SW480 (cell line): ENCODE data around the gene TMEM238L.

Experiments
- DNase-seq: peaks from one replicate; pipeline ENCODE4 v3.0.0-alpha.2; 2016; ENCODE audit warnings: low spot score

TMEM238L gene

DNA sequence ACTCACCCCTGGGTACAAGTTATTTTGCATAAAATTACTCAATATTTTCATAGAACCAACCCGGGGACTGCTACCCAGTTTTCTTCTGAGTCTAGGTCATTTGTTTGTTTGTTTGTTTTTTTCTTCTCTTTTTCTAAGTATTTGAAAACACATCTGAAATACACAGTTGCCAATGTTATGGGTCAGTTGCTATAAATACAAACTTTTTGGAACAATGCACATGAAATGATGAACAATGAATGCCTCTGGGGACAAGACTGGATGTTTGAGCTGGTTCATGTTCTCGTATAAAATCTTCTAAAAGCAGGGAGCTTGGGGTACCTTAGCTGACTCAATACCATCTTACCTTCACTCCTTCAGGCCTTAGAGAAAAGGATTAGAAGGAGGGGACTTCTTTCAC, 30.5 kb downstream of the TMEM238L start:
- DNase-seq: no peak

DNA sequence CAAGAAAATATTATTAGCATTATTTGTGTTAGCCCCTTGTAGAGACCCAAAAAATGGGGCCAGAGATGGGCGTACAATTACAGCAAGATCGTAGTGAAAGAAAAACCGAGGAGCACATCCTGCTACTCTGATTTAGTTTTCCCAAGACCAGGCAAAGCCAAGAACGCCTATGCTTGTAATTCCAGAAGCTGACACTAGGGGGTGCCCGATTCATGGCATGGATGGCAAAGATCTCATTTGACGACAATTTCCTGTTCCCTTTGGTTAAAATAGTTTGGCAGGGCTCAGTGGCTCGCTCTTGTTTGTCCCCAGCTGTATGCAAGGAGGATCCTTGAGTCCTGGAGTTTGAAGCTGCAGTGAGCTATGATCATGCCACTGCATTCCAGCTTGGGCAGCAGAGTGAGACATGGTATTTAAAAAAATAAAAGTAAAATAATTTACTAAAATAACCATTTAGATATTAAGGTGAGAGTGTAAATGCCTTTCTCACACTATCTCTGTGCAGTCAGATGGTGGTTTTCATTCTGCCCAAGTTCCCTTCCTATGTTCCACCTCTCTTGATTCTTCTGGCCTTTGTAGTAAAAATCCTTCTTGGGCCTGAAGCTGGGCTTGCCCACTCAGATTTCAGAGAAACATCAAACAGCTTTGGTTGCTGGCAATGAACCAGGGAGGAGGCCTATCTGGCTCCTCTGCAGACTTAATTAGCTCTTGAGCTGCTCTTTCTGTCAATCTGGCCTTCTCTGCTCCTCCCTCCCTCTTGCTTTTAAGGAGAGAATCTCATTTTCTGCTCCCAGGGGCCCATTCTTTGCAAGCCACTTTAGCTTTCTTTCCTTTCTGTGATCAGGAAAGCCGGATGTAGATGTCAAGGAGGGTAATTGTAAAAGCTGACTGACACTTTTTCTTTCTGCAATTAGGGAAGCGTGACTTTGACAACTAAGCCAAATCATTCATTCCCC, 31.2 kb downstream of the TMEM238L start:
- DNase-seq: no peak

DNA sequence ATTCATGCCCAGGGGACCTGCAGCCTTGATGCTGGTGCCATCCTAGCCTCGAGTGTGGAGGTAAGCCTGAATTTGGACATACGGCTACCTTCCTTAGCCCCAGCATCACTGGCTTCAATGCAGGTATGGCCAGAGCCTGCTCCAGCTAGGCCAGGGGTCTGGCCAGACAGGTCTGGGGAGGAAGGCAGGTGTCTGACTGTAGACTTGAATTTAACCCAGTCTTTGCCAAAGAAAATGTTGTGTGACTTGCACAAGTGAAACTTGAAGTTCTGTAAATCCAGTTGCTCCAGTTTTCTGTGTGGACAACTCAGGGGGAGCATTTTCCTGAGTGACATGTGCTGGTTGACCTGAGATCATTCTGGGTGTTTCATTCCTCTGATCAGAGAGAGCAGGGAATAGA, 32.8 kb downstream of the TMEM238L start:
- no peak for DNase-seq

GRCh38 chr17:10769840-10770239, 34.1 kb downstream of the TMEM238L start:
- DNase-seq: no peak

GRCh38 chr17:10768750-10769251, 35.1 kb downstream of the TMEM238L start:
- DNase-seq: no peak

DNA sequence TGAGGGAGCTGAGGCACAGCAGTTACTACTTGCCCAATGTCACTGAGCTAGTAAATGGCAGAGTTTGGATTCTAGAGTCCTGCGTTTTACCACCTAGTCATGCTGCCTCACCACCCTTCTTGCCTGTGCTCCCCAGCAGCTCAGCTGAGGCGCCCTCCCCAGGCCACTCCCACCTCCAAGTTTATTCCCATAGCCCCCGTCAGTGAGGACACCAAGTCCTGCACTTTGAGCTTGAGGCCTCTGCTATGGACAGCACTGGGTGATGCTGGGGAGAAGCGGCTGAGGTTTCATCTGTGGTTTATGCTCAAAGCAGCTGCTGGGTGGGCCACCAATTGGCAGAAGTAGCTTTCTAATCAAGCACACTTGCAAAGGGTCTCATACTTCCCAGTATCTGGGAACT, 36.7 kb downstream of the TMEM238L start:
- DNase-seq: no peak

DNA sequence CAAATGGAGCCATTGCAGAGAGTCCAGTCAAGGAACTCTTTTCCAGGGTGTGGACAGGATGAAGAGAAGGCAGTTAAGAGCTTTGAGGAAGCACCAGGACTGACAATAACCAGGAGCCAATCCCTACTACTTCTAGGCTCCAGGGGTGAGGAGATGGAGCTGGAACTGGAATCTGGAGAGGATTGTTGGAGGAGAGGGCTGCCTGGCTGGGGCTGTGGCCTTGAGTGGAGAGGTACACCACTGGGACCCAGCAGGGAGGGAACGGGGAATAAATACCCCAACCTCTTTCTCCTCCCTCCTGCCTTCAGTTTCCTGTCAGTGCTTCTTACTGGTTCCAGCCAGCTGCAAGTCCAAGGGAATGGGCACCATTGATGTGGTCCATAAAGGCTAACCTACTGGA, 41.9 kb downstream of the TMEM238L start:
- no peak for DNase-seq

- no peak for DNase-seq
These were observed 42.6 kb downstream of the TMEM238L start for GRCh38 chr17:10761281-10761680.

DNA sequence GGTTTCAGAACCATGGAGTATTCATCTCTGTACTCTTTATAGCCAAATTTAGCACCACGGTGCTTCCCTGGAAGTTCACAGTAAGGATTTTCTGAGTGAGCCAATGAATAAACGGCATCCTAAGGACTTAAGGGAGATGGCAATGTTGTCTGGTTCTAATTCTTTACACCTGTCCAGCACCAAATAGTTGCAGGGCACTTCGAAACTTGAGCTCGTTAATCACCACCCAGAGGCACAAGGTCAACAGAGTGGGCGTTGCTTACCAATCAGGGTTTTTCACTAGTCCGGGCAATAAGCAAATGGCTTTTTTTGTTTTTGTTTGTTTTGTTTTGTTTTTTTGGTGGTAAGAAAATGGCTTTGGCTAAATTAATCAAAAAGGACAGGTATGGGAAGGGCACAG, 45.8 kb downstream of the TMEM238L start:
- DNase-seq: no peak

DNA sequence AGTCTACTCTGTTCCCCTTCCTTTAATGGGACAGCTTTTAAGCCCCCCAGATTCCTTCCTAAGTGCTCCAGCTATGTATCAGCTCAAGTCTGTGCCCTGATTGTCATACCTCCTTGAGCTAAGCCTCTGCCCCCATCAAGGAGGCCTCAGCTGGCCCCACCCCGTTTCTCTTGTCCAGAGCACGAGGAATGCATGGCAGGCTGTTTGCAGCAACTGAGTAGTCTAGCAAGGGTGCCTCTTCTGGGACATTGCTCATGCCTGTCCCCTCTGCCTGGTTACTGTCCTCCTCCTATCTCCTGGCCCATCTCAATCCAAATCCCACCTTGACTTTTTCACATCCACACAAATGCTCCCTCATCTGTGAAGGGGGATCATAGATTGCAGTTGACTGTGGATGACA, 46.3 kb downstream of the TMEM238L start:
- no peak for DNase-seq

DNA sequence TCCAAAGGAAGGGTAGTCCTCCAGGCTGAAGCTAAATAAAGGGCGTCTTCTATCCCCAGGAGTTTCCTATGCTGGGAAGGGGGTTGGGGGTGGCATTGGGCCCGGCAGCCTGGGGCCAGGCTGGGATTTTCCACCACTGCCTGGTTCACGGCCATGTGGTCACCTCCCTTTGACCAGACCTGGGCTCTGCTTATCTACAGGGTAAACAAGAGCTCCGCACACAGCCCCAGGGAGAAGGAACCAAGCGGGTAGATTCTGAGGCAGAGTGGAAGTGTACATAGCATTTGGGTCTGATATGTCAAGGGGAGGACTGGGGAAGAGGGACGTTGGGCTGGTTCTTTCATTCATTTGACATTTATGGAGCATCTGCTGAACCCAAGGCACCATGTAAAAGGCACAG, 46.8 kb downstream of the TMEM238L start:
- no peak for DNase-seq

GRCh38 chr17:10756619-10757018, 47.3 kb downstream of the TMEM238L start:
- DNase-seq: no peak

- DNase-seq: no peak
These were observed 47.7 kb downstream of the TMEM238L start for GRCh38 chr17:10756185-10756584.

- no peak for DNase-seq
These were observed 48.2 kb downstream of the TMEM238L start for GRCh38 chr17:10755592-10756127.

- DNase-seq: no peak
These were observed 48.9 kb downstream of the TMEM238L start for GRCh38 chr17:10754861-10755591.

DNA sequence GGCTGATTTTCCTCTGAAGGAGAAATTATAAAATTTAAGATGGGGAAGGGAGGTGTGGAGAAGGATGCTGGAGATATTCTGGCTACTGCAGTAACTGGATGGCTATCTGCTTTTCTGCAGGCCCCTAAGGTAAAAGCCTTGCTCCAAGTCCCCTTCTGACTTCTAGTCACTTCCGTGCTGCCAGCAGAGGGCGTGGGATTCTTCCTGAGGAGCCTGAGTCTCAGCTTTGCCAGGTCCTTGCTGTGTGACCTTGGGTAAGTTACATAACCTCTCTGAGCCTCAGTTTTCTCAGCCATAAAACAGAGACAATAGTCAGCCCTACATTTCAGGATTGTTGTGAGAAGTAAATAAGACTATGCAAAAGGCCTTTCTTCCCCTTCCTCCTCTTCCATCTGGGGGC, 49.8 kb downstream of the TMEM238L start:
- DNase-seq: peak; percentile 36

DNA sequence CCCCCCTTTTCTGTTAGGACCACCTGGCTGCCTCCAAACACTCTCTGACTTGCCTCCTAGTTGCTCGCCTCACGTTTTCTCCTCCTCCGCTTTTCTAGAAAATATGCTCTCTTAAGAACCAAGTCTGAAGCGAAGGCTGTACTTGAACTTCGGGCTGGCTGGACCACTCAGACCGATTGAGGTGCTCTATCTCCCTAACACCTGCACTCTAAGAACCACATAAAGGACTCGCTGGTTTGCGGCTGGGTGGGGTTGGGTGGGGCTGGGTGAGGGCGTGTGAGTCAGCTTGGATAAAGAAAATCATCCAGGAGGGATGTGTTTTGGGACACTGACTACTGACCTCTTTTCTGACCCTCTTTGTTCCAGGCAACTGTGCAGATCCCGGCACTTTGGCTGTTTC, 51.2 kb downstream of the TMEM238L start:
- peak; percentile 77 for DNase-seq

- DNase-seq: no peak
These were observed 52.3 kb downstream of the TMEM238L start for GRCh38 chr17:10751563-10751962.

GRCh38 chr17:10750210-10750609, 53.7 kb downstream of the TMEM238L start:
- DNase-seq: no peak

GRCh38 chr17:10748531-10749181, 55.2 kb downstream of the TMEM238L start:
- DNase-seq: no peak

DNA sequence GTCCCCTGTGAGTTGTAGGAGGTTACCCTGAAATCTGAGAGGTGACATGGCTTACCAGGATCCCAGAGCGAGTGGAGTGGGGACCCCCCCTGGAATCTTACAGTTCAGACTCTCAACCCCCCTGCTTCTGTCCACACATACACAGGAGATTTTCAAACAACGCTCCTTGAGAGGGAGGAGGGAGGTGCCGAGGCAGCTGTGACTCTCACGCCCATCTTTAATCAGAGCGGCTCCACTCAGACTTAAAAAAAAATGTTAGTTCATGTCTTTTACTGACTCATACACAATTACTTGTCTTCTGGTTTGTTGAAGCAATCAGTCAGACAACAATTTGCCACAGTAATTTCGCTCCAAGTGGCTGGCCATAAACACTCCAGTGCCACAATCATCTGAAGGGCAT, 58.7 kb downstream of the TMEM238L start:
- DNase-seq: no peak
